A549 (cell line): Measurements from ENCODE around the gene NEU3. TPM values are rescaled to one million over a fixed set of nuclear protein-coding genes. Genes with fewer than 3 reads are reported as not detected.

Experiments
- ATAC-seq, 2 experiments: fragments of 200-7000 bp in 1 of 2; fragments of >200 bp in 1 of 2; cut with Nextera tagmentation in 1 of 2; cut with Tn5 transposase in 1 of 2; 3 replicates each; pipeline versions ENCODE4 v1.8.0 to v1.9.1; 2018 to 2020; ENCODE audit warnings: mild to moderate bottlenecking in 1 of 2, moderate library complexity in 1 of 2
- CTCF ChIA-PET: fragments of 300-600 bp; sonication (Branson Sonifier 250); formaldehyde crosslinking; extraction: SDS; loops from one replicate; lab custom pipeline; 2021; ENCODE audit warnings: antibody characterized with exemption, inconsistent platforms; lab: Yijun Ruan, JAX
- POLR2A ChIA-PET: fragments of 350-600 bp; formaldehyde crosslinking; extraction: SDS; loops from one replicate; lab custom pipeline; 2021; ENCODE audit warnings: antibody characterized with exemption, inconsistent platforms; lab: Yijun Ruan, JAX
- DNase-seq, 2 experiments: peaks; one replicate each; pipeline versions ENCODE4 v3.0.0 to v3.0.0-alpha.2; 2011 to 2016; ENCODE audit warnings: low read depth in 1 of 2, low spot score in 1 of 2
- FAIRE-seq: peaks from 2 replicates; lab custom pipeline; 2011; peaks lifted over from hg19 to GRCh38; lab: Jason Lieb, UNC
- H3K27ac ChIP-seq, 2 experiments: fragments of >200 bp; sonication (Bioruptor Twin); formaldehyde crosslinking; 3 replicates each; pipeline ENCODE4 v1.5.1; 2016 to 2017
- H3K4me1 ChIP-seq: fragments of >200 bp; sonication (Bioruptor Twin); formaldehyde crosslinking; 3 replicates; pipeline ENCODE4 v1.6.1; 2016
- H3K4me2 ChIP-seq: fragments of >200 bp; sonication (Bioruptor Twin); formaldehyde crosslinking; 3 replicates; pipeline ENCODE4 v1.6.1; 2016
- H3K4me3 ChIP-seq: fragments of >200 bp; sonication (Bioruptor Twin); formaldehyde crosslinking; 3 replicates; pipeline ENCODE4 v1.5.1; 2016
- H3K9me3 ChIP-seq: fragments of >200 bp; sonication (Bioruptor Twin); formaldehyde crosslinking; 3 replicates; pipeline ENCODE4 v1.6.1; 2016
- BHLHE40 ChIP-seq: IDR thresholded peaks from 2 replicates; pipeline ENCODE4 v1.6.1; 2012; ENCODE audit warnings: low read depth, low read length, inconsistent platforms
- CBX8 ChIP-seq: fragments of 200-600 bp; sonication (generic); IDR thresholded peaks from 2 replicates; pipeline ENCODE4 v1.6.1; 2016
- EHF ChIP-seq: fragments of 250-450 bp; sonication (Bioruptor Pico); IDR thresholded peaks from 2 replicates; pipeline ENCODE4 v1.5.0; 2020; ENCODE audit warnings: mild to moderate bottlenecking
- EP300 ChIP-seq, 2 experiments: fragments of >200 bp; sonication (Bioruptor Twin); formaldehyde crosslinking; IDR thresholded peaks; 2 replicates in 1 of 2; 3 replicates in 1 of 2; pipeline ENCODE4 v1.6.1; 2016 to 2017
- FOSL2 ChIP-seq, 2 experiments: fragments of 450-650 bp in 1 of 2; fragments of >200 bp in 1 of 2; sonication (Bioruptor Twin) in 1 of 2; formaldehyde crosslinking; IDR thresholded peaks; 2 replicates each; pipeline versions ENCODE4 v1.5.0 to v1.6.1; 2016 to 2020; ENCODE audit warnings: mild to moderate bottlenecking in 1 of 2, moderate library complexity in 1 of 2
- HDAC2 ChIP-seq: fragments of 200-600 bp; sonication (generic); IDR thresholded peaks from 2 replicates; pipeline ENCODE4 v1.6.1; 2016
- HEYL ChIP-seq: fragments of 250-450 bp; sonication (Bioruptor Pico); IDR thresholded peaks from 2 replicates; pipeline ENCODE4 v1.8.0; 2021; ENCODE audit warnings: mild to moderate bottlenecking, moderate library complexity
- JUNB ChIP-seq: fragments of >200 bp; sonication (Bioruptor Twin); formaldehyde crosslinking; IDR thresholded peaks from 2 replicates; pipeline ENCODE4 v1.6.1; 2016
- KDM1A ChIP-seq: fragments of 200-600 bp; sonication (generic); IDR thresholded peaks from 2 replicates; pipeline ENCODE4 v1.6.1; 2016; ENCODE audit warnings: low read depth, mild to moderate bottlenecking
- KDM5A ChIP-seq: fragments of 200-600 bp; sonication (generic); IDR thresholded peaks from 2 replicates; pipeline ENCODE4 v1.6.1; 2016; ENCODE audit warnings: antibody characterized with exemption, mild to moderate bottlenecking
- MYC ChIP-seq: IDR thresholded peaks from 2 replicates; pipeline ENCODE4 v1.6.1; 2012; ENCODE audit warnings: mild to moderate bottlenecking, inconsistent platforms, low read length, improper control_type of control experiment, borderline replicate concordance
- RARB ChIP-seq: fragments of 250-450 bp; sonication (Bioruptor Pico); IDR thresholded peaks from 2 replicates; pipeline ENCODE4 v1.8.0; 2021; ENCODE audit warnings: mild to moderate bottlenecking, moderate library complexity
- RCOR1 ChIP-seq: fragments of 150-350 bp; IDR thresholded peaks from 2 replicates; pipeline ENCODE4 v1.6.1; 2014; ENCODE audit warnings: antibody characterized with exemption, low read length, low read depth
- RNF2 ChIP-seq: fragments of 200-600 bp; sonication (generic); IDR thresholded peaks from 2 replicates; pipeline ENCODE4 v1.6.1; 2016; ENCODE audit warnings: low read depth, mild to moderate bottlenecking, antibody characterized with exemption, moderate library complexity, borderline replicate concordance
- SMC3 ChIP-seq: fragments of >200 bp; sonication (Bioruptor Twin); formaldehyde crosslinking; IDR thresholded peaks from 3 replicates; pipeline ENCODE4 v1.6.1; 2018; ENCODE audit warnings: inconsistent platforms
- SREBF2 ChIP-seq: fragments of 450-650 bp; IDR thresholded peaks from 2 replicates; pipeline ENCODE4 v1.6.1; 2014; ENCODE audit warnings: mild to moderate bottlenecking, moderate library complexity
- ZSCAN20 ChIP-seq: fragments of 250-450 bp; sonication (Bioruptor Pico); IDR thresholded peaks from 2 replicates; pipeline ENCODE4 v1.8.0; 2022; ENCODE audit warnings: mild to moderate bottlenecking, moderate library complexity
- WGBS: methylation state at CpG from one replicate; pipeline ENCODE4 v1.1.6; 2017; ENCODE audit errors: missing lambda C conversion rate; 5-methylcytosine and 5-hydroxymethylcytosine counted together
- polyA plus RNA-seq, 4 experiments: library from polyadenylated mRNA; depleted of rRNA in 3 of 4; stranded (reverse); fragments of >200 nt; fragmentation: RNase III in 1 of 4; extraction: RNeasy Plus Mini Kit Qiagen cat#74134 plus additional on column Dnase treatment in 1 of 4; gene quantifications; 2 replicates in 3 of 4; 3 replicates in 1 of 4; pipeline ENCODE4 v1.2.3, GENCODE V29; 2011 to 2017
- TF ChIP-seq, protein P1 (sequence below): fragments of 200-600 bp; sonication (generic); IDR thresholded peaks from 2 replicates; pipeline ENCODE4 v1.6.1; 2016; ENCODE audit warnings: antibody characterized with exemption, mild to moderate bottlenecking, moderate library complexity
- TF ChIP-seq, protein P2 (sequence below): fragments of >200 bp; sonication (Bioruptor Twin); formaldehyde crosslinking; IDR thresholded peaks from 2 replicates; pipeline ENCODE4 v1.6.1; 2016

The NEU3 gene
- polyA plus RNA-seq, 2 of the 4 experiments (the other 2 are of a cell fraction), result 4.0 to 5.5 TPM

DNA sequence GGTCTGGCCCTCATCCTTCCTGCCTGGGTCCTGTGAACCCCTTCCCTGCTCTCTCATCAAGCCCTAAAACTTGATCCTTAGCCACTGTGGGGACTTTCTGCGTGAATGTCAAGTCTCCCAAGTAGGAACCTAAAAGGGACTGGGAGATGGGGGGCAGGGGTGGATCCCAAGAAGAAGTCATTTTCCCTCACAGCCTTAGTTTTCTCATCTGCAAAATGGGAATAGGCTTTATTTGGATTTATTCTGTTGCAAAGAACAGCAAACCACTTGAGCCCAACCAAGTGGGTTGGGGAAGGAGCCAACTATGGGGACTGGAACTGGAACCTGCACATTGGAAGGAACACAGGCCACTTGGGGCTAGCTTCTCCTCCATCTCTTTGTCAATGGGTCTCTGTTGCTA, 36.8 kb downstream of the NEU3 start (continued):
- TF ChIP-seq, protein P1, sequence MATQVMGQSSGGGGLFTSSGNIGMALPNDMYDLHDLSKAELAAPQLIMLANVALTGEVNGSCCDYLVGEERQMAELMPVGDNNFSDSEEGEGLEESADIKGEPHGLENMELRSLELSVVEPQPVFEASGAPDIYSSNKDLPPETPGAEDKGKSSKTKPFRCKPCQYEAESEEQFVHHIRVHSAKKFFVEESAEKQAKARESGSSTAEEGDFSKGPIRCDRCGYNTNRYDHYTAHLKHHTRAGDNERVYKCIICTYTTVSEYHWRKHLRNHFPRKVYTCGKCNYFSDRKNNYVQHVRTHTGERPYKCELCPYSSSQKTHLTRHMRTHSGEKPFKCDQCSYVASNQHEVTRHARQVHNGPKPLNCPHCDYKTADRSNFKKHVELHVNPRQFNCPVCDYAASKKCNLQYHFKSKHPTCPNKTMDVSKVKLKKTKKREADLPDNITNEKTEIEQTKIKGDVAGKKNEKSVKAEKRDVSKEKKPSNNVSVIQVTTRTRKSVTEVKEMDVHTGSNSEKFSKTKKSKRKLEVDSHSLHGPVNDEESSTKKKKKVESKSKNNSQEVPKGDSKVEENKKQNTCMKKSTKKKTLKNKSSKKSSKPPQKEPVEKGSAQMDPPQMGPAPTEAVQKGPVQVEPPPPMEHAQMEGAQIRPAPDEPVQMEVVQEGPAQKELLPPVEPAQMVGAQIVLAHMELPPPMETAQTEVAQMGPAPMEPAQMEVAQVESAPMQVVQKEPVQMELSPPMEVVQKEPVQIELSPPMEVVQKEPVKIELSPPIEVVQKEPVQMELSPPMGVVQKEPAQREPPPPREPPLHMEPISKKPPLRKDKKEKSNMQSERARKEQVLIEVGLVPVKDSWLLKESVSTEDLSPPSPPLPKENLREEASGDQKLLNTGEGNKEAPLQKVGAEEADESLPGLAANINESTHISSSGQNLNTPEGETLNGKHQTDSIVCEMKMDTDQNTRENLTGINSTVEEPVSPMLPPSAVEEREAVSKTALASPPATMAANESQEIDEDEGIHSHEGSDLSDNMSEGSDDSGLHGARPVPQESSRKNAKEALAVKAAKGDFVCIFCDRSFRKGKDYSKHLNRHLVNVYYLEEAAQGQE, result no peak
- TF ChIP-seq RARB (CRISPR knock-in tag), result no peak
- no peak for TF ChIP-seq JUNB
- TF ChIP-seq HEYL (CRISPR knock-in tag), result no peak
- TF ChIP-seq RNF2, result no peak
- TF ChIP-seq, all 56 proteins: peak for 0

DNA sequence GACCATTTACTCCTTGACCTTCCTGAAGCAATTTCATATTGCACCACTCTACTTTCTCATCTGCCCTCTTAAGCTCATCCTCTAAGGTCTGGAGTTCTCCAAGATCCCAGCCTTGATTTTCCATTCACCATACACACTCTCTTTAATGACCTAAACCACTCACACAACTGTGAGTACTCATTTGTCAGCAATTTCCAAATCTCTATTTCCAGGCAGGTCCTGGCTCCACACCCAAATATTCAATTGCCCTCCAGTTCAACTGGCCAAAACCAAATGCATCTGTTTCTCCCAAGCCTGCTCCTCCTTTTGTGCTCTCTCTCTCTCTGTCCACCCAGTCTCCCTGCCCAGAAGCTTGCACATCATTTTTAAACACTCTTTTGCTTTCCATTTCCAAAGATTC, 39.6 kb downstream of the NEU3 start:
- no peak for FAIRE-seq
- no peaks in the 10 kb centered on the region for H3K9me3 ChIP-seq
- CTCF ChIA-PET, result interaction anchor here (0.8 to 10.4 kb wide), 6 partner anchors 10 to 216 kb away, joined by 3 to 355 read pairs (median 6); partner anchors contain the start of gene TPBGL
- peaks cover 9% of the 10 kb centered on the region; the same call in 1 of the 3 replicates for H3K4me1 ChIP-seq
- DNase-seq, result no peak
- no peak overlapping the region for H3K4me3 ChIP-seq
- no peak for ATAC-seq
- no peak overlapping the region for H3K4me2 ChIP-seq
- no peak overlapping the region for H3K27ac ChIP-seq
- TF ChIP-seq RNF2, result no peak
- TF ChIP-seq SMC3, result no peak
- no peak for TF ChIP-seq ZSCAN20
- no peak for TF ChIP-seq SREBF2
- TF ChIP-seq, protein P2, sequence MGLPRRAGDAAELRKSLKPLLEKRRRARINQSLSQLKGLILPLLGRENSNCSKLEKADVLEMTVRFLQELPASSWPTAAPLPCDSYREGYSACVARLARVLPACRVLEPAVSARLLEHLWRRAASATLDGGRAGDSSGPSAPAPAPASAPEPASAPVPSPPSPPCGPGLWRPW, result no peak
- TF ChIP-seq HDAC2, result no peak
- no peak for TF ChIP-seq EP300 (IDR thresholded peaks at IDR 0.05)
- TF ChIP-seq KDM5A, result no peak
- no peak for TF ChIP-seq MYC
- TF ChIP-seq, all 56 proteins: peak for 0
- POLR2A ChIA-PET, result no interaction called here

DNA sequence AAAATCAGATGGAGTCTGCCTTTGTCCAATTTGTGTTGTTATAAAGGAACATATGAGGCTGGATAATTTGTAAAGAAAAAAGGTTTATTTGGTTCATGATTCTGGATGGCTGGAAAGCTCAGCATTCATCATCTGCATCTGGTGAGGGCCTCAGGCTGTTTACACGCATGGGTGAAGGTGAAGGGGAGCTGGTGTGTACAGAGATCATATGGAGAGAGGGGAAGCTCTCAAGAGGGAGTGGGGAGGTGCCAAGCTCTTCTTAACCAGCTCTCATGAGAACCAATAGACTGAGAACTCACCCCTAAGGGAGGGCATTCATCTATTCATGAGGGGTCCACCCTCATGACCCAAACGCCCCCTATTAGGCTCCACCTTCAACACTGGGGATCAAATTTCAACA, 40.0 kb downstream of the NEU3 start:
- 11% methylated on average over 2 of the region's 2 CpGs for WGBS
- Histone ChIP-seq H3K4me2 (no peak overlapping the region), H3K27ac (no peak overlapping the region), H3K4me1 (peaks cover 9% of the 10 kb centered on the region; the same call in 1 of the 3 replicates), H3K4me3 (no peak overlapping the region)
- ATAC-seq (no peak), FAIRE-seq (no peak)
- POLR2A ChIA-PET, result no interaction called here
- TF ChIP-seq RCOR1, result no peak
- TF ChIP-seq KDM1A, result no peak
- no peak for TF ChIP-seq CBX8
- TF ChIP-seq ZSCAN20, result no peak
- TF ChIP-seq, protein P1, result no peak
- no peak for TF ChIP-seq EHF (CRISPR knock-in tag)
- no peak for TF ChIP-seq EP300 (IDR thresholded peaks at IDR 0.05)
- TF ChIP-seq FOSL2 (IDR thresholded peaks at IDR 0.05), result no peak
- TF ChIP-seq FOSL2 (CRISPR knock-in tag; IDR thresholded peaks at IDR 0.05), result no peak
- no peak for TF ChIP-seq BHLHE40
- TF ChIP-seq, all 56 proteins: peak for 0
- H3K9me3 ChIP-seq, result no peaks in the 10 kb centered on the region
- DNase-seq, result no peak
- CTCF ChIA-PET, result interaction anchor here (0.8 to 10.4 kb wide), 5 partner anchors 18 to 215 kb away, joined by 3 to 355 read pairs (median 5); partner anchors contain the start of gene TPBGL
